ENCODE results near the gene RALGPS1. TPM values are rescaled to one million over a fixed set of nuclear protein-coding genes. Genes with fewer than 3 reads are reported as not detected.

The RALGPS1 gene
- total and polyA plus RNA-seq, 2 donors (not counting 1 experiment from before 2014, with no cell fraction given): 19.7 to 39.9 TPM

DNA sequence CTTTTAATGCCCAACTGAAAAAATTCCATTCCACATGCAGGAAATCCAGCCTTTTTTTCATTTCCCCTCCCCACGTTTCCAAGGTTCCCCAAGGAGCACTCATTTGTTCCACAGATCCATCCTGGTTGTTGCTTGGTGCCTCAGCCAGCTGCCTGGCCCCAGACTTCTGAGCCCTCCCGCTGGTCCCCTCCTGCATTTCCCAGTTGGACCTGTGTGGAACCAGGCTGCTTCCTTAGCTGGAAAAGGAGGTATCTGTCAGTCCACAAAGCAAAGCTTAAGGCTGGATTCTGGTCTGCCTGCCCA is 163.0 kb downstream of the RALGPS1 start:
- Histone ChIP-seq H2AFZ (ENCODE audit: insufficient read depth, low read depth, low read length, poor library complexity, severe bottlenecking) (no peak overlapping the region), H3K79me2 (ENCODE audit: control insufficient read depth, insufficient read depth, low read length) (no peaks in the 10 kb centered on the region), H3K36me3 (replicated peaks in 1 of 2; ENCODE audit: control extremely low read depth in 1 of 2, control insufficient read depth in 1 of 2, extremely low read depth in 1 of 2, insufficient read depth in 2 of 2, low read length in 1 of 2) (peaks cover 0 to 3% of the 10 kb centered on the region in 2 experiments), H3K4me2 (replicated peaks; ENCODE audit: low read depth, low read length, poor library complexity, severe bottlenecking) (no peak overlapping the region), H4K20me1 (ENCODE audit: control insufficient read depth, insufficient read depth, low read length, poor library complexity, severe bottlenecking) (no peaks in the 10 kb centered on the region), H3K27me3 (replicated peaks in 1 of 4; ENCODE audit: control extremely low read depth in 1 of 4, control insufficient read depth in 3 of 4, insufficient read depth in 4 of 4, low read length in 3 of 4) (no peaks in the 10 kb centered on the region), H3K4me1 (ENCODE audit: control insufficient read depth in 2 of 2, insufficient read depth in 2 of 2, low read length in 2 of 2) (no peaks in the 10 kb centered on the region), H3K4me3 (ENCODE audit: control extremely low read depth in 1 of 5, extremely low read depth in 1 of 5, insufficient read depth in 1 of 5, low read depth in 2 of 5, low read length in 4 of 5) (no peak overlapping the region), H3K27ac (ENCODE audit: low read length in 2 of 2) (no peak overlapping the region), H3K9ac (ENCODE audit: low read length) (no peak overlapping the region), H3K9me3 (ENCODE audit: control extremely low read depth in 1 of 3, control insufficient read depth in 2 of 3, insufficient read depth in 1 of 3, low read length in 2 of 3) (no peaks in the 10 kb centered on the region)
- H3K27ac Mint-ChIP-seq: no peak overlapping the region
- no peak overlapping the region for H3K4me3 Mint-ChIP-seq
- intact Hi-C loops (cut with micrococcal nuclease): no loop called here
- TF ChIP-seq, protein P1, sequence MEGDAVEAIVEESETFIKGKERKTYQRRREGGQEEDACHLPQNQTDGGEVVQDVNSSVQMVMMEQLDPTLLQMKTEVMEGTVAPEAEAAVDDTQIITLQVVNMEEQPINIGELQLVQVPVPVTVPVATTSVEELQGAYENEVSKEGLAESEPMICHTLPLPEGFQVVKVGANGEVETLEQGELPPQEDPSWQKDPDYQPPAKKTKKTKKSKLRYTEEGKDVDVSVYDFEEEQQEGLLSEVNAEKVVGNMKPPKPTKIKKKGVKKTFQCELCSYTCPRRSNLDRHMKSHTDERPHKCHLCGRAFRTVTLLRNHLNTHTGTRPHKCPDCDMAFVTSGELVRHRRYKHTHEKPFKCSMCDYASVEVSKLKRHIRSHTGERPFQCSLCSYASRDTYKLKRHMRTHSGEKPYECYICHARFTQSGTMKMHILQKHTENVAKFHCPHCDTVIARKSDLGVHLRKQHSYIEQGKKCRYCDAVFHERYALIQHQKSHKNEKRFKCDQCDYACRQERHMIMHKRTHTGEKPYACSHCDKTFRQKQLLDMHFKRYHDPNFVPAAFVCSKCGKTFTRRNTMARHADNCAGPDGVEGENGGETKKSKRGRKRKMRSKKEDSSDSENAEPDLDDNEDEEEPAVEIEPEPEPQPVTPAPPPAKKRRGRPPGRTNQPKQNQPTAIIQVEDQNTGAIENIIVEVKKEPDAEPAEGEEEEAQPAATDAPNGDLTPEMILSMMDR (IDR thresholded peaks at IDR 0.05): no peak
- no peak for TF ChIP-seq EZH2 (IDR thresholded peaks at IDR 0.05; ENCODE audit: borderline replicate concordance, insufficient read depth, low read depth, low read length, poor library complexity, severe bottlenecking)
- DNase-seq (no peak), ATAC-seq (ENCODE audit: low read depth) (no peak)
- no peaks in the 10 kb centered on the region for H3K9me3 Mint-ChIP-seq (ENCODE audit: insufficient read depth)
- H3K27me3 Mint-ChIP-seq: no peaks in the 10 kb centered on the region
- ChIA-PET POLR2A (no interaction called here), CTCF (no interaction called here)
- no peaks in the 10 kb centered on the region for H3K4me1 Mint-ChIP-seq
- WGBS (ENCODE audit: insufficient coverage): 92% methylated on average over 2 of the region's 2 CpGs

DNA sequence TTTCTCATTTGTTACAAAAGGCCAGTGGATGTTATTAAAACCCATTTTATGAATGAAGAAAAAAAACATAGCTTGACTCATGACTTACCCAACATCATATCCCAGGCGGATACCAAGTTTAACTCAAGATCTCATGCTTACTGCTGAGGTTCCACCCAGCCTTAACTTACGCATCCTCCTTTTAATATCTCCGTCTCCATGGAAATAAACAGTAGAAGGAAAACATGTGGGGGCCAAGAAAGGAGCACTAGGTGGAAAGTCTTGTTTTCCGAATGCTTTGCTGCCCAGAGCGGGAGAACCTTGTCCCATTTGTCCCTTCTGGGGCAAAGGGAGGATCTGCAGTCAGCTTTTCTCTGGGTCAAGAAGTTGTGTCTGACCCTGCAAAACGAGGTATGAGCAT is 163.8 kb downstream of the RALGPS1 start:
- Histone ChIP-seq H4K20me1 (ENCODE audit: control insufficient read depth, insufficient read depth, low read length, poor library complexity, severe bottlenecking) (no peaks in the 10 kb centered on the region), H3K9me3 (ENCODE audit: control extremely low read depth in 1 of 3, control insufficient read depth in 2 of 3, insufficient read depth in 1 of 3, low read length in 2 of 3) (no peaks in the 10 kb centered on the region), H3K36me3 (replicated peaks in 1 of 2; ENCODE audit: control extremely low read depth in 1 of 2, control insufficient read depth in 1 of 2, extremely low read depth in 1 of 2, insufficient read depth in 2 of 2, low read length in 1 of 2) (peaks cover 0 to 3% of the 10 kb centered on the region in 2 experiments), H3K27me3 (replicated peaks in 1 of 4; ENCODE audit: control extremely low read depth in 1 of 4, control insufficient read depth in 3 of 4, insufficient read depth in 4 of 4, low read length in 3 of 4) (no peaks in the 10 kb centered on the region), H3K4me2 (replicated peaks; ENCODE audit: low read depth, low read length, poor library complexity, severe bottlenecking) (no peak overlapping the region), H2AFZ (ENCODE audit: insufficient read depth, low read depth, low read length, poor library complexity, severe bottlenecking) (no peak overlapping the region), H3K4me1 (ENCODE audit: control insufficient read depth in 2 of 2, insufficient read depth in 2 of 2, low read length in 2 of 2) (no peaks in the 10 kb centered on the region), H3K27ac (ENCODE audit: low read length in 2 of 2) (no peak overlapping the region), H3K4me3 (ENCODE audit: control extremely low read depth in 1 of 5, extremely low read depth in 1 of 5, insufficient read depth in 1 of 5, low read depth in 2 of 5, low read length in 4 of 5) (no peak overlapping the region), H3K79me2 (ENCODE audit: control insufficient read depth, insufficient read depth, low read length) (no peaks in the 10 kb centered on the region), H3K9ac (ENCODE audit: low read length) (no peak overlapping the region)
- POLR2A ChIA-PET: no interaction called here
- TF ChIP-seq, protein P1 (IDR thresholded peaks at IDR 0.05): no peak
- no peak for TF ChIP-seq EZH2 (IDR thresholded peaks at IDR 0.05; ENCODE audit: borderline replicate concordance, insufficient read depth, low read depth, low read length, poor library complexity, severe bottlenecking)
- Mint-ChIP-seq H3K27me3 (no peaks in the 10 kb centered on the region), H3K4me1 (no peaks in the 10 kb centered on the region), H3K9me3 (ENCODE audit: insufficient read depth) (no peaks in the 10 kb centered on the region), H3K4me3 (no peak overlapping the region), H3K27ac (no peak overlapping the region)
- DNase-seq (no peak), ATAC-seq (ENCODE audit: low read depth) (no peak)
- 98% methylated on average over 3 of the region's 6 CpGs for WGBS (ENCODE audit: insufficient coverage)
- intact Hi-C loops (cut with micrococcal nuclease): no loop called here
- CTCF ChIA-PET: no interaction called here

Measured in B cell (primary cell).